GM21825 (cell line): ENCODE data around the gene DHRS4L2.
A peak's percentile ranks its signal among the peaks of the same experiment; 100 is the strongest.

Source experiments
- ATAC-seq: cut with Tn5 transposase; IDR thresholded peaks from one replicate; pipeline ENCODE4 v1.9.1; 2021; ENCODE audit warnings: mild to moderate bottlenecking, moderate library complexity; ENCODE audit not compliant: unreplicated experiment

Gene DHRS4L2

DNA sequence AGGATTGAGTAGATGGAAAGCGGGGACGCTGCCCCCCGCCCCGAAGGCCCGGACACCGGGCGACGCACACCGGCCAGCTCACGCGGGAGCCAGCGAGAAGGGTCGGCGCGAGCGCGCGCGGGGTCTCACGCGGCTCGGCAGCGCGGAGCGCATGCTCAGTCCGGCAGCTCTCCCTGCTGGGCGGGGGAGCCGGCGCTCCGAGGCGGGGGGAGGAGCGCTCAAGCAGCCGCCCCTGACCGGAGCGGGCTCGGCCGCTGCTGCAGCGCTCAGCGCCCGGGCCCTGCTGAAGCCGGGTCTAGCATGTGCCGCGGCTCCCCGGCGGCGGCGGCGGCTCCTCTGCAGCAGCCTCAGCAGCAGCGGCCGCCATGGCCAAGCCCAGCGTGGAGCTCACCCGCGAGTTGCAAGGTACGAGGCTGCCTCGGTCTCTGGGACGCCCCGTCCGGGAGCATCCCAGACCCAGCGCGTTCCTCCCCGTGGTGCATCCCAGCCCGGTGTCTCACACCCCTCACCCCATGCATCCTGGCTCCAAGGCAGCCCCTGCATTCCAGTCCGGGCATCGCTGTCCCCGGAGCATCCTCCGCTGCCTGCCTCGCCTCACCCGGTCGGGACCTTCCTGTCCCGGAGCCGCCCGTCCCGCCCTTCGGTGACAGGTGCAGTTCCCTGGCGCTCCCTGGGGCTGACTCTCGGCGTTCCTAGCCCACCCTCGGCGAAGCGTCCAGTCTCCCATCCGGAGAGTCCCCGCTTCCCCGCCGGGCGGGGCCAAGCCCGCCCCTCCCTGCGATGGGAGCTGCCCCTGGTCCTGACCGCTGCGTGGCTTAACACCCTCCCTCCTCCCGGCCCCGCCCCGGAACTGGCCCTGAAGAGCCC is 63.3 kb downstream of the DHRS4L2 start, which contains the start of gene CARMIL3:
Gene CARMIL3 (plus strand): TSS at position 221 of the 867 bp plus-strand sequence. CDS start 145 bp downstream, at position 366.
- peak; percentile 73 for ATAC-seq

DNA sequence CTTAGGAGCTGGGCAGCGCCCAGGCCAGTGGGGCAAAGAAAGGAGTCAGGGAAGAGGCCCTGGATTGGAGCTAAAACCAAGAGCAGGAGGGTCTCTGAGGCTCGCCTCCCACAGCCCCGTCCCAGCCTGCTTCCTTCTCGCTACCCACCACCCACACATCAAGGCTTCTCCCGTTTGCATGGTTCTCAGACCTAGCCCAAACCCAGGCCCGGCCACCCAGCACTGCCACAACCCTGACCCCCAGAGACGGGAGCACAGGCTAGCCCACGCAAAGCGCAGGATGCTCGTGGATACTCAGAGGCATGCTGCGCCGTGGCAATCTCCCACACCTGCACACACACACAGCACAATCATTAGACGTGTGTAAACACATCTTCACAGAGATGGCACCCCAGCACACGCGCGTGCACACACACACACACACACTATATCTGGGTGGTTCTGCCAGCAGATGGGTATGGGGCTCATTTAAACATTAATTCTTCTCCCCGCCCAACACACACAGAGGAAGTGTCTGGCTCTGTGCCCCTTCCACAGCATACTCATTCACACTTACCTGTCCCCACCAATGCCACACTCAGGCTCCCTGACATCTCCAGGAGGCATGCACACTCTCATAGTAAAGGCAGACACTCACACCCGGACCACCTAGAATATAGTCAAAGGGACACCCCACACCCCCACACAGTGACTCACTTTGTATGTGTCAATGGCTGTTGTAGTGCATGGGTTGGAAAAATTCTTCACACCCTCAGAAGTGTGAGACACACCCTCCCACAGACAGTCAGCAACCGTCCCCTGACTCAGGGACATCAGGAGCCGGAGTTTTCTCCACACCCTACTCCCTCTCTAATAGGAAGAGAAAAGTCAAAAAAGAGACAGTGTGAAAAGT is 64.2 kb downstream of the DHRS4L2 start:
- no peak for ATAC-seq

DNA sequence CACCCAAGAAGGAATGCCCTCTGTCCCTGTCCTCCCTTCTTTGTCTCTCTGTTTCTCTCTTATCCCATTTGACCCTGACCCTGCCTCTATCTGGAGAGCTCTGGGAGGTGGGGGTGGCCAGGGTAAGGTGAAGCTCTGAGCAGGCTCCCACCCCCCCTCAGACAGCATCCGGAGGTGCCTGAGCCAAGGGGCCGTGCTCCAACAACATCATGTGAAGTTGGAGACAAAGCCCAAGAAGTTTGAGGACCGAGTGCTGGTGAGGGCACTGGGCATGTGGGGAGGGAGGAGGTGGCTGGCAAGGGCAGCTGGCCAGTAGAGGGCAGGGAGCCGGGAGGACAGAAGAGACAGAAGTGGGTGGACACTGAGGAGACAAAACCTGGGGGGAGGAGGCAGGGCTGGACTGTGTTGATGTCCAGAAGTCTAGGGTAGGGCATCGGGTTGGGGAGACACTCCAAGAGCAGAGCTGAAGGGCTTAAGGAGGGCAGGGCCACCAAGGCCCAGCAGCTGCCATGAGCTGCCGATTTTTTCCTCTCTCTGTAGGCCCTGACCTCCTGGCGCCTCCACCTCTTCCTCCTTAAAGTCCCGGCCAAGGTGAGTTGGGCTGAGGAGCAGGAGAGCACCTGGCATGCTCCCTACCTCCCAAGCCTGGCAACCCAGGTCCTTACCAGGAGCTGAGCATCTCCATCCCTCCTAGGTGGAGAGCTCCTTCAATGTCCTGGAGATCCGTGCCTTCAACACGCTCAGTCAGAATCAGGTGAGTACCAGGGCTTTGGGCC is 65.0 kb downstream of the DHRS4L2 start:
- no peak for ATAC-seq

GRCh38 chr14:24054324-24054641 is 65.6 kb downstream of the DHRS4L2 start:
- no peak for ATAC-seq

DNA sequence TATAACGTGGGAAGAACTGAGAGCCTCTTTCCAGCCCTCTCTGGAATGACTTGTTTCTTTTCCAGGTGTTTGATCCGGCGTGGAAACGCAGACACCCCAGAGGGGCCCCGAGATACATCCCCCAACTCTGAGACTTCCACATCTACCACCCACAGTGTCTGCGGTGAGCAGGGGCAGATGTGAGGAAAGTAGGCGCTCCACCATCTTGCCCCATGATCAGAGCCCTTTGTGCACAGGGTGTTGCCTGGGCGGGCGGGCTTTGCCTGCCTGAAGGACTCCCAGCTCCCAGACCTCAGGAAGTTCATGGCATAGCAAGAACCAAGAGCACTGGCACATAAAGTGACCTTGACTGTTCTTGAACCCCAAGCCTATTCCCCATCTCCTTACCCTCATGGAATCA is 65.9 kb downstream of the DHRS4L2 start:
- no peak for ATAC-seq
